SK-MEL-5 (cell line): ENCODE measurements around the gene SAMD10. TPM values are rescaled to one million over a fixed set of nuclear protein-coding genes. Genes with fewer than 3 reads are reported as not detected.
A peak's percentile ranks its signal among the peaks of the same experiment; 100 is the strongest.
"Not testable (repeated sequence)": the region's sequence is repeated elsewhere in the genome, so short reads cannot be mapped to it uniquely, and the experiment has no call there.

Source experiments
- DNase-seq: peaks from one replicate; pipeline ENCODE4 v3.0.0-alpha.2; 2016; ENCODE audit warnings: low read depth, low spot score
- in situ Hi-C: cut with HindIII; loops from 2 replicates; pipeline ENCODE4 v1.10.0; 2016; ENCODE audit warnings: low sequenced_read_pairs, high pct_unique_total_duplicates, low pct_unique_long_range_greater_than_20kb
- total RNA-seq: library from RNA; depleted of rRNA; stranded (reverse); fragments of >200 nt; shearing (Covaris generic); gene quantifications from 2 replicates; pipeline ENCODE4 v1.2.3, GENCODE V29; 2014

The SAMD10 gene
- total RNA-seq, 1 experiment from 2014 or later, result not detected

DNA sequence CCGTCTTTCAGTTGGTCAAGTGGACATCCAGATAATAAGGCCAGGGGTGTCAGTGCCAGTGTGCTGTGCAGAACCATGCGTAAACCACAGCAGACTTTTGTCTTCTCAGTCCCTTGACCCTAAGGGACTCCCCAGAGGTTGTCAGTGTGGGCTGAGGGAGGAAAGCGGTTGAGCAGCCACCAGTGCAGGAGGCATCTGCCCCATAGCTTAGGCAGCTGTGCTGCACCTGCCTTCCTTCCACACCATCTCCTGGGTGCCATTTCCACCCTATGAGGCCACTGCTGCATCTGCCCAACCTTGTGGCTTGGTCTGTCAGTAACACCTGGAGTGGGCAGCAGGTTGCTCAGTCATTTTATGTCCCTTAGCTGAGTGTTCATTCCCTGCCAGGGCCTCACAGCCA, 27.5 kb upstream of the SAMD10 start:
- DNase-seq, result no peak
- in situ Hi-C loops, result no loop called here

DNA sequence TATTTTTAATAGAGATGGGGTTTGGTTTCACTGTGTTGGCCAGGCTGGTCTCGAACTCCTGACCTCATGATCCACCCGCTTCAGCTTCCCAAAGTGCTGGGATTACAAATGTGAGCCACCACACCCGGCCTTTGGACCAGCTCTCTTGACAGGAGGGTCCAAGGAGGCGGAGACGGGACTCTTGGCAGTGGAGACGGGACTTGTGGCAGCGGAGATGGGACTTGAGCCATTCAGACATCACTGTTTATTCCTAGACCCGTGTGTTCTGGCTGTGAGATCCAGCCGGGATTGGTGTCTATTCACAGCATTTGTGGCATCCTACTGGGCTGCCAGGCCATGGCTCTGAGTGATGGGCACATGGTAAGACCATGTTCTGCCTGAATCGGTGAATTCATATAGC, 27.0 kb upstream of the SAMD10 start:
- in situ Hi-C loops, result no loop called here
- no peak for DNase-seq

DNA sequence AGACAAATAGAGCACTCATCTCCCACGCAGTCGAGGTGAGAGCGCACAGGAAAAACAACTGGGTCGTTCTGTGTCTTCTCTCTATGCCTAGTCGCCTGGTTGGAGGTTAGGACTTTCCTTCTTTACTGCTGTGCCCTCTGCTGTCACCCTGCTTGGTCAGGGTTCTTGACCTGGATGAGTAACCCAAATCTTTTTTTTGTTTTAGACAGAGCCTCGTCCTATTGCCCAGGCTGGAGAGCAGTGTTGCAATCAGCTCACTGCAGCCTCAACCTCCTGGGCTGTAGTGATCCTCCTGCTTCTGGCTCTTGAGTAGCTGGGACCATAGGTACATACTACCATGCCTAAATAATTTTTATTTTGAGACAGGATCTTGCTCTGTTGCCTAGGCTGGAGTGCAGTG, 26.0 kb upstream of the SAMD10 start:
- no peak for DNase-seq
- in situ Hi-C loops, result no loop called here

DNA sequence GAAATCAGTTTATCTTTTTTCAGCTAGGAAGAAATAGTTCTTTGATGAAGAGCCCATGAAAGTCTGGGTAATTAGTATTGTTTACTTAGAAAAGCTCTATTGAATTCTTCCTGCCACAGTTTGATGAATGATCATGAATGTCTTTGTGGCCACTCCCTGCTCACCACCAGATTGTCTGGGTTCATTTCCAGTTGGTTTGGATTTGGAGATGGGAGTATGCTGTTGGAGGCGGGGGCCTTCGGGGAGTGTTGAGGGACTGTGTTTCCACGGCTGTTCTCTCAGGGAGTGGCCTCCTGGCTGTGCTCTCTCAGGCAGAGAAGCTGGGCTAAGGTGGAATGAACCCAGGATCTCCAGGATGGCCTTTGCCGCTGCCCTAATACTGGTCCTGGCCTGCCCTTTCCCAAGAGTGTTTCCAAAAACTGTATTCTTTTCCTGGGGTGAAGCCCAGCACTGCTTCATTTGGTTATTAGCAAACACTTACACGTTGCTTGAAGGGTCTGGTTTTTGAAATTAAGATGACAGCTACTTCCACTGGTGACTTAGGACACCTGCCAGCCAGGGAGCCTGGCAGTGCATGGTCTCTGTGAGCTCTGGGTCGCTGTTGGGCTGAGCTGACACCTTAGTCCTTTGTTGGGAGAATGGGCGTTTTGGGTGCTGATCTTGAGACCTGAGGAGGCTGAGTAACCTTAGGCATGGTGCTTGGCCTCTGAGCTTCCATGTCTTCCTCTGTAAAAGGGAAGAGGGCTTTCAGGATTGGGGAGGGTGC, 24.7 kb upstream of the SAMD10 start:
- no peak for DNase-seq
- in situ Hi-C loops, result no loop called here

DNA sequence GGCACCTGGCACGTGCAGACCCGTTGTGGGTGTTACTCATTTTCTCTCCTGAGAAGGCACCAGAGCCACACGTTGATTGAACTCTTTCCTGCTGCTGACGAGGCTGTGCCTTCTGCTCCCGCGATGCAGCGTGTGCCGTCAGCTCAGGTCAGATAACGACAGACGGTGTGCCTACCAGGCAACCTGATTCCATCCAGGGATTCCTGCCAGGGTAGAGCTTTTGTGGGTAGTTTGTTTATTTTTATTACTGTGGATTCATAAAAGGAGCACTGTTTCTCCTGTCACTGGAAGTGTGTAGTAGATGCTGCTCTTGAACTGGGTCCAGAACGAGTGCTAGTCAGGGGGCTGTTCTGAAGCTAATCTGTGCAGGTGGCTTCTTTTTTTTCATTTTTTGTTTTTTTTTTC, 22.2 kb upstream of the SAMD10 start:
- no peak for DNase-seq
- in situ Hi-C loops, result no loop called here

DNA sequence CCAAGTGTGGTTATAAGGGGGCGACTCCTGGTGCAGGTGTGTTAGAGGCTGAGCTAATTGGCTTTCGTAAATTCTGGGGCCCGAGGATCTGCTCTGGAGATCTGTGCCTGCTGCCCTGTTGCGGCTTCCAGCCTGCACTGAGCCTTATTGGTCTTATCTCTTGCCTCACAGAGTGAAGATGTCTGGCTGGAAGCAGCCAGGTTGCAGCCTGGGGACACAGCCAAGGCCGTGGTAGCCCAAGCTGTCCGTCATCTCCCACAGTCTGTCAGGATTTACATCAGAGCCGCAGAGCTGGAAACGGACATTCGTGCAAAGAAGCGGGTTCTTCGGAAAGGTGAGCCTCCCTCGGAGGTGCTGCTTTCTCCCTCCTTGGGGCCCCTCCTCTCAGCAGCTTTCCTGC, 21.5 kb upstream of the SAMD10 start:
- in situ Hi-C loops, result no loop called here
- no peak for DNase-seq

DNA sequence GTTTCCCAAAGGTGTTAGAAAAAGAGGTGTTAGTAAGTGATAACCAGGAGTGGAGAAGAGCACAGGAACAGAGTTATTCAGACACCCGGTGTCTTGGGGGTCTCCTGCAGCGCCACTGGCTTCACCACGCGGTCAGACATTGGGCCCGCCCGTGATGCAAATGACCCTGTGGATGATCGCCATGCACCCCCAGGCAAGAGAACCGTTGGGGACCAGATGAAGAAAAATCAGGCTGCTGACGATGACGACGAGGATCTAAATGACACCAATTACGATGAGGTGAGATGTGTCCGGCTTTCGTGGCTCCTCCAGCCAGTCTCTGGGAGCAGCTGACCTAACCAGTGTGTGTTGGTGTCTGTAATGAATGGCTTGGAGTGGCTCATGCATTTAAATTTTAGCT, 3.5 kb upstream of the SAMD10 start:
- in situ Hi-C loops, result no loop called here
- DNase-seq, result no peak

DNA sequence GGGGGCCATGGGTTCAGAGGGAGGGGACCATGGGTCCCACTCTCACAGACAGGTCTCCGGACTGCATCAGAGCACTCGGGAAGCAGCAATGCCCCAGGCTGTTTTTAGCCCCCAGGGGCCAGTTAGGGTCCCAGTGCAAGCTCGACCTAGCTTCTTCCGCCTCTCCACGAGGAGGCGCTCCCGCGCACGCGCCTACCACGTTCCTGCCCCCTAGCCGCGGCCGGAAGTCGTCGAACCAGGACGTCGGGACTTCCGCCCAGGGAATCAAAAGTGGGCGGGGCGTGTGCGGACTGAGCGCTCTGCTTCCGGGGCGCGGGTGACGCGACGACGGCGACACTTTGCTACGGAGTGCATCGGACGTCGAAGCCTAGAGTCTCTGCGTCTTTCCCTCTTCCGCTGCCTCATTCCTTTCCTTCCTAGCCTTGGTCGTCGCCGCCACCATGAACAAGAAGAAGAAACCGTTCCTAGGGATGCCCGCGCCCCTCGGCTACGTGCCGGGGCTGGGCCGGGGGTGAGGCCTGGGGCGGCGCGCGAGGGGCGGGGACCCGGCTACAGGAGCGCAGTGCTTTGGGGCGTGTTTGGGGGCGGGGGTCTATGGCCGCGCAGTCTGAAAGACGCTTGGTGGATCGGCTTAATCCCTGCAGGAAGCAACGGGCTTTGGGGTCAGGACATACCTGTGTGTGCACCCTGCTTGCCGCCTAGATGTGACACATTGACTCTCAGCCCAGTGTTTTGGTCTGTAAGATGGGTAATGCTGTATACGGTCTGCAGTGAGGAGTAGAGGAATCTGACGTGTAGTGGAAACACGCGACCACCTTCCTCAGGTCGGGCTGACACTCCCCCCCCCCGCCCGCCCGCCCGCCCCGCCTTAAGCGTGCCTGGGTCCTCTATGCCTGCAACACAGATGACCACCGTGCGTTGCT, 1.6 kb upstream of the SAMD10 start, which contains the start of gene PRPF6:
PRPF6 (plus strand) TSS at position 327 of the 923 bp plus-strand sequence; CDS start at position 441, 114 bp downstream.
- DNase-seq, result peak; percentile 98
- in situ Hi-C loops, result no loop called here

DNA sequence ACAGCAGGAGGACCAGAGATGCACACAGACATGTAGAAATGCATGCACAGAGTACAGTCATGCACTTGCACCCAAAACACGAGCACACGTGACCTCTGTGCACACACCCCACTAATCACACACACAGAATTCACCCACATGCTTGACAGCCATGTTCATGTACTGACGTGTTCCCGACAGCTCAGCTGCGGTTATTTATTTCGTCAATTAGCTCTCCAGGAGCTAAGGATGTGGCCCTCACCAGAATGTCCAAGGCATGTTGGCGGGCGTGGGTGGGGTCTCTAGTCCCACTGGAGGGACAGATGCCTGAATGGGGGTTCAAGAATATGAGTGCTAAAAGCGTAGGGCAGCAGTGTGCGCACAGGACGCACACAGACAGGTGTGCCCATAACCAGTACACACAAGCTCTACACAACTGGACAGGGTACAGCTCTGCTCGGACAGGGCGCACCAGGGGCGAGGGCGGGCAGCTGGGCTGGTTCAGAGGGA, 919 bp upstream of the SAMD10 start:
- DNase-seq, result no peak
- in situ Hi-C loops, result no loop called here

DNA sequence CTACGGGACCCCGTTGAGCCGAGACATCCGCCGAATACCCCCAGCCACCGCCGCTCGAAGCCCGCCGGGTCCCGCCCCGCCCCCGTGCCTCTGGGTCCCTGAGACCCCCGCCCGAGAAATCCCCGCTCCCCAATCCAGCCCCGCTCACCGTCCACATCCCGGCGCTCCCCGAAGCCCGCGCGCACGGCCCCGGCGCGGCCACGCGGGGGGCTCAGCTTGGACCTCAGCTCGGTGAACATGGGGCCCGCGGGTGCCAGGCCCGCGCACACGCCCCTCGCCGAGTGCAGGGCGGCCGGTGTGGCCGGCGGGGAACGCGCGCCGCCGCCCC, 249 bp downstream of the SAMD10 start:
- in situ Hi-C loops, result no loop called here
- DNase-seq, result no peak

DNA sequence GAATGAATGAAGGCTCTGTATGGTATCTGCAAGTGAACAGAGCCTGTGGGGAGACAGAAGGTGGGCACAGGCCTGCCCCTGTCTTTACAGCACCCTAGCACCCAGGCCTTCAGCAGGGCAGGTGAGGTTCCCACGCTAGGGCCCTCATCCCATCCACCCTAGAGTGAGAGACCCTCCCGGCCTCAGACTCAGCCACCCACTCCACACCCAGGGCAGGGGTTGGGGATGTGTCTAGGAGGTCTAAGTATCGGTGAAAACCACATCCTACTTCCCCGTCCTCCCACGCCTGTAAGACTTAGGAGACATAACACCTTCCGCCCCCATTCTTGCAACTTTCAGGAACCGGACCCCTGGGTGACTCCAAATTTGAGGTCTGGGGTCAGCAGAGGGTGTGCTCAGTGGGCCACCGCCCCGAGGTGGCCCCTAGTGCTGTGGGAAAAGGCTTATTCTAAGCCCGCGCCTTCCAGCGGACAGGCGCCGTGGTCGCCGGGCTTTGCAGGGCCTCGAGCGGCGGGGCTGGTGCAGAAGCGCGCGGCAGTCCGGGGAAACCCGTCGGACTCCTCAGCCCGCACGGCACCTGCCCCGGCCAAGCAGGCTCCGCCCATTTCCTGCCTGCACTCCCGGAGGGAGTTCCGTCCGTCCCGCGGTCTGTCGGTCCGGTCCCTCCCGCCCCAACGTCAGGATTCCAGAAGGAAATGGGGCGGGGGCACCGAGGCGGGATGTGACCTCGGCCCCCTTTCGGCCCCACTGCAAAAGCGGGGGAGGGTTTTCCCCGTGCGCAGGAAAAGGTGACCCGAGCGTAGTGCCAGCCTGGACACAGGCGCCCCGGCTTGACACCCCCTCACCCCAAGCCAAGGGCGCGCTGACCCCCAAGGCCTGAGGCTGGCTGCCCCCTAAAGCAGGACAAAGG, 868 bp downstream of the SAMD10 start:
- no peak for DNase-seq
- in situ Hi-C loops, result no loop called here

DNA sequence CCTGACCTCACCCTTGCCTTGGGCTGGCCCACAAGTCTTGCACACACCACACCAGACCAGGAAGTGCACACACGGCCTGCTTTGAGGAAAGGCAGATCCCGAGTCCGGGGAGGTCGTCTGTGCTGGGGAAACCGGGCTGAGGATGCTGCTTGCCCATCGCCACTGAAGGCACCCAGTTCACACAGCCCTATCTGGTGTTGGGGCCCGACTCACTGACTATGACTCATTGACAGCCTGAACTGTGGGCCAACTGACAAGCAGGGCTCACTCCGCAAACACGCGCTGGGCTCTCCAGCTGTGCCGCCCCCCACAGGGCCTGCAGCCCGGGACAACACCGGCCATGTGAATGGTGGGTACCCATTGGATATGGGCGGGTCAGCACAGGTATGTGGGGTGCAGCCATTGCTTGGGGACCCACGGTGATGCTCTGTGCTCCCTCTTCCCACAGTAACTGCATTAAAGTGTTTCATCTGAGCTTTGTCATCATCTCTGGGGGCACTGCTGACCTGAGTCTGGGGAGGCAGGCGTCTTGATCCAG, 1.6 kb downstream of the SAMD10 start:
- no peak for DNase-seq
- in situ Hi-C loops, result no loop called here

DNA sequence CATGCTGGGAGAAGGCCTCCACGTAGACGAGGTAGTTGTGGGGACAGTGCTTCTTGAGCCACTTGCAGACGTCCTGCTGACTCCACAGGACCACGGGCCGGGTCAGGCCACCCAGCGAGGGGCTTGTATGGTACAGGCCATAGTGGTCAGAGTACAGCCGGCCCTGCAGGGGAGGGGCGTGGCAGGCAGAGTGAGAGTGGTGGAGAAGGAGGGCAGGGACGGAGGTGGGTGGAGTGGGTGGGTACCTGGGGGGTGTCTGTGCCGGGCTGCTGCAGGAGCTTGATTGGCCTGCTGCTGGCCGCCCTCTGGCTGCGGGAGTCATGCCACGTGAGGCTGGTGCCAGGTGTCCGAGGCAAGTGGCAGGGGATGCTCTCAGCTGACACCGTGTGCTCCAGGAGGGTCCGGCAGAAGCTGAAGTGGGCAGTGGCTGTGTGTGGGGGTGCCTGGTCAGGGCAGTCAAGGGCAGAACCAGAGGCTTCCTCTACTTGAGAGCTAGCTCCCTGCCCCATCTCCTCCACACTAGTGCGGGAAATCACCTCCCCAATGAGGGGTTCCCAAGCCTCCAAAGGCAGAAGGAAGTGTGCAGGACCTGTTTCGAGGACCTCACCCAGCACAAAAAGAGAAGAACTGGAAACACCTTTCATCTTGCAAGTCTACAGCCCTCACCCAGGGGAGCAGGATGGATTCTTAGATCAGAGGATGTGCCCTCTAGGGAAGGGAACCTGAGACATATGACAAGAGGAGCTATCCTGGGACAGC, 2.3 kb downstream of the SAMD10 start:
- no peak for DNase-seq
- in situ Hi-C loops, result no loop called here

DNA sequence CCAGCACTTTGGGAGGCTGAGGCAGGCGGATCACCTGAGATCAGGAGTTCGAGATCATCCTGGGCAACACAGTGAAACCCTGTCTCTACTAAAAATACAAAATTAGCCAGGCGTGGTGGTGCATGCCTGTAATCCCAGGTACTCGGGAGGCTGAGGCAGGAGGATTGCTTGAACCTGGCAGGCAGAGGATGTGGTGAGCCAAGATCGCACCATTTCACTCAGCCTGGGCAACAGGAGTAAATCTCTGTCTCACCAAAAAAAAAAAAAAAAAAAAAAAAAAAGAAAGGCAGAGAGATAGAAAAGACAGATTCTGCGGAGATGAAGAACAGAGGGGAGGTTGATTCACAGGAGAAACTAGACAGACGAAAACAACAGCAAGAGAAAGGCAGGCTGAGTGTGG, 2.9 kb downstream of the SAMD10 start:
- in situ Hi-C loops, DNase-seq: not testable (repeated sequence)

DNA sequence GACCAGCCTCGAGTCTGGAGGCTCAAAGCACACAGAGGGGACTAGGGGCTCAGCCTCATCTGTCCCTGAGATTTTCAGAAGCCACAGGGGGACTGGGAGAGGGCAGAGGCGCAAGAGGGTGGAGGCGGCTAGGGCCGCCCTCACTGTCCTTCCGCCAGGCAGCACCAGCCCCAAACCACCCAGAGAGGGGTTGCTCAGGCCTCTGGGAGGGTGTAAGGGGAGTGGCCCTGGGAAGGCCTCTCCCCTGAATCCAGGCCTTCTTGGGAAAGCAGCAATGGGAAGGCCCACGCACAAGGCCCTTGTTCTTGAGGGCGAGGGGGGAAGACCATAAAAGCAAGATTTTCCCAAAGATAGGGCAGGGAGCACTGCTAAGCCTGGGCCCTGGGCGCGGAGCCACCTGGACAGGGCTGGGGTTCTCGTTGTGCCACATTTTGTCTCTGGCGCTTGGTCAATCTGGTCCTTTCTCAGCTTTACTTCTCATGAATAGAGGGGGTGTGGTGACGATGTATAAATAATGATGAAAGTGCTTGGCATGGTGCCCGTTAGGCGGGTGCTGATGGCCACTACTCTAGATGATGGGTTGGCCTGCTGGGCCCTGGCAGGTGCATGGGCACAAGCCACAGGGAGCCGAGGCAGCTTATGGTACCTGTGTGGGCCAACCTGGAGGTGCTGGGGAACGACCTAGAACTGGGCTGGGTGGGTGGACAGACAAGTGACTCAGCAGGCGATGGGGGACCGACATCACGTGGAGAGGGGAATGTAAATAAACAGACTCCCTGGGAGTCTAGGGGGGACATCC, 4.8 kb downstream of the SAMD10 start:
- in situ Hi-C loops, result no loop called here
- DNase-seq, result no peak
